ENCODE measurements around the gene KANK4.

Gene KANK4

DNA sequence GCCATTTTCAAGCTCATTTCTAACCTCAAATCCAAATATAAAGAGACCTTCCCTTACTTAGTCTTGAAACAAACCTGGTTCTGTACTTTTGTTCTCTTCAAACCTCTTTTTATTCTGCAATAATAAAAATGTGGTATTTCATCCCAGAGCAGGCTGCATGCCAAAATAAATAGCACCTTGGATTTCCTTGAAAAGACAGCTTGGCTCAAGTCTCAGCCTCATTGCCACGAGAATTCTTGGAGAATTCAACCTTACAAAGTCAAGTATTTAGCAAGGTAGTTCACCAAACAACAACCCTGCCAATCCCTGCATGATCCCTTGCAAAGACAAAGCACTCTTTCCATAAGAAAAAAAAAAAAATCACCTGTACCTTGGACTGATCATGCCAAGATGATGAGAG is 33.8 kb downstream of the KANK4 start:
- Histone ChIP-seq H3K4me1 (no peaks in the 10 kb centered on the region), H3K36me3 (no peaks in the 10 kb centered on the region)

DNA sequence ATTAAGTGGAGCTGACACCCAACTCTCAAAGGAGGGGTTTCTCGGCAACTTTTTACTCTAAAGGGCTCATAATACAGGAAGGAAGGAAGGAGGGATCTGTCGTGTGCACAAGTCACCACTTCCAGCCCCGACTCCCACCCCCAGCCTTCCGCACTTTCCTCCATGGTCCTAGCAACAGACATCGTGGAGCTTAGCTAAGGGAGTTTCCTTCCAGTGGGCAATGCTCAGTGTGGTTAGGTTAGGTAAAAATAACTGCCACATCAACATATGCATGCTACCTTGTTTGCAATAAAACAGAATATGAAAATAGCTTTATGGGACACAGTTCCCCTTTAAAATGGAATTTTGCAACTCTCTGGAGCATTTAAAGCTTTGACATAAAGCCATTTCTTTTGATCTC is 35.2 kb downstream of the KANK4 start:
- TF ChIP-seq, protein P1, sequence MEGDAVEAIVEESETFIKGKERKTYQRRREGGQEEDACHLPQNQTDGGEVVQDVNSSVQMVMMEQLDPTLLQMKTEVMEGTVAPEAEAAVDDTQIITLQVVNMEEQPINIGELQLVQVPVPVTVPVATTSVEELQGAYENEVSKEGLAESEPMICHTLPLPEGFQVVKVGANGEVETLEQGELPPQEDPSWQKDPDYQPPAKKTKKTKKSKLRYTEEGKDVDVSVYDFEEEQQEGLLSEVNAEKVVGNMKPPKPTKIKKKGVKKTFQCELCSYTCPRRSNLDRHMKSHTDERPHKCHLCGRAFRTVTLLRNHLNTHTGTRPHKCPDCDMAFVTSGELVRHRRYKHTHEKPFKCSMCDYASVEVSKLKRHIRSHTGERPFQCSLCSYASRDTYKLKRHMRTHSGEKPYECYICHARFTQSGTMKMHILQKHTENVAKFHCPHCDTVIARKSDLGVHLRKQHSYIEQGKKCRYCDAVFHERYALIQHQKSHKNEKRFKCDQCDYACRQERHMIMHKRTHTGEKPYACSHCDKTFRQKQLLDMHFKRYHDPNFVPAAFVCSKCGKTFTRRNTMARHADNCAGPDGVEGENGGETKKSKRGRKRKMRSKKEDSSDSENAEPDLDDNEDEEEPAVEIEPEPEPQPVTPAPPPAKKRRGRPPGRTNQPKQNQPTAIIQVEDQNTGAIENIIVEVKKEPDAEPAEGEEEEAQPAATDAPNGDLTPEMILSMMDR (IDR thresholded peaks at IDR 0.05; ENCODE audit: low read depth, low read length) = no peak
- no peaks in the 10 kb centered on the region for H3K9me3 ChIP-seq
- no peaks in the 10 kb centered on the region for H3K27me3 ChIP-seq
- DNase-seq = no peak
- H3K36me3 ChIP-seq = no peaks in the 10 kb centered on the region
- H3K4me1 ChIP-seq = no peaks in the 10 kb centered on the region
- no peak overlapping the region for H3K4me3 ChIP-seq (ENCODE audit: low read depth, low read length)

More for the DNA sequence above, 33.8 kb downstream of the KANK4 start:
- TF ChIP-seq, protein P1 (IDR thresholded peaks at IDR 0.05; ENCODE audit: low read depth, low read length) = no peak
- H3K4me3 ChIP-seq (ENCODE audit: low read depth, low read length) = no peak overlapping the region
- no peak for DNase-seq
- H3K27me3 ChIP-seq = no peaks in the 10 kb centered on the region
- H3K9me3 ChIP-seq = no peaks in the 10 kb centered on the region

DNA sequence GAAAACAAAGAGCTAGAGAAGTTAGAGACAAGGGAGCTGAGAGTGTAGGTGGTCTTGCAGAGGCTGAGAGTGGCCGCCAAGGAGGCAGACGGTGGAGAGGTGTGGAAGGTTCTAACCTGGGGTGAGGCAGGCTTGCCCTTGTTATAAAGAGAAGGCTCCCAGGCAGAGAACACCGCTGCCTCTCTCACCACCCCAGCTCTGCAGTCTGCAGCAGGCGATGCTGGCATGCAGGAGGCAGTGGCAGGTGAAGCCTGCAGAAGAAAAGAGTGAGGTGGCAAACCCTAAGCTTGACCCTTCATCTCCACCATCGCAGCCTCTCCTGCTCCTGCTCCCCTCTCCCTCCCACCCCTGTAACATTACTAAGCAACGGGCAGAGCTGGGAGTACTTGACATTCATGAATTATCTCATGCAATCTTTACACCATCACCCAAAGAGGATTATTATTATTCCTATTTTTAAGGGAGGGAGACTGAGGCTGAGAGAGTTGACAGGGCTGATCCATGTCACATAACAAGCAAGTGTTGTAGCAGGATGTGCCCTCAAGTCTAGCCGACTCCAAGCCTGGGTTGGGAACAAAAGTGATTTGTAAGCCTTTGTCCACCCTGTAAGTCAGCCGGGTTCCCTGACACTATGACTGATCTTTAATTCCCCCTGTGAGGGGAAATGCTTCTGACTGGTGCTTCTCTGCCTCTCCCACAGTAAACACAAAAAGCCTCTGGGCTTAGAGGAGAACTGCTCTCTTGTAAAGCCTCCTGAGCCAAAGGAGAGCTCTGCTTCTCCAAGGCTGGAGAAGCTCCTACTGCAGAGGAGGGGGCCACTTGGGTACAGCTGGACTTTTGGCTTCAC is 36.1 kb downstream of the KANK4 start:
- Histone ChIP-seq H3K4me1 (no peaks in the 10 kb centered on the region), H3K27me3 (no peaks in the 10 kb centered on the region), H3K4me3 (ENCODE audit: low read depth, low read length) (no peak overlapping the region), H3K36me3 (no peaks in the 10 kb centered on the region), H3K9me3 (no peaks in the 10 kb centered on the region)
- TF ChIP-seq, protein P1 (IDR thresholded peaks at IDR 0.05; ENCODE audit: low read depth, low read length) = no peak
- no peak for DNase-seq

DNA sequence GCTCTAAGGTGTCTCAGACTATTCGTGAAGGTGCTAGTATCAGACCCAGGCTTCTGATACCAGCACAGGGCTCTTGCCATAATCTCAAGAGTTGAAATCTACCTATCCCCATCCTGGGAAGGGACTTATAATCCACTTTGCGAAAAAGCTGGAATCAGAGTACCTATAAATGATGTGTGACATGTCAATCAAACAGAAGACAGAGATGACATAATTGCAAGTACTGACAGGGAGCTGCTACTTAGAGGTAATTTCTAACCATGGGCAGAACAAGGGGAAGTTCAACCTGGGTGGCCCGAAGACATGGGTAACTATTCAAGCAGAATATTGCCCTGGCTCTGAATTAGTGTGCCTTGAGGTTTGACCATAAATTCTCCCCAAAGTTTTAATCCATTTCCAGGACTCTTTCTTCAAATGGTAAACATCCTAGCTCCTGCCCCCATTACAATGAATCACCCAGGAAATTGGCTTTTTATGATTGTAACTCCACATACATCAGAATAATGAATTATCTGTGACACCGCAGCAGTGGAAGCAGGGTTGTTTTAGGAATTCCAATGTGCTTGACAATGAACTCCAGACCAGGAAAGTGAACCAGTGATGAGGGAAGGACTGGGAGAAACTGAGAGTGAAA is 37.2 kb downstream of the KANK4 start:
- no peaks in the 10 kb centered on the region for H3K27me3 ChIP-seq
- DNase-seq = no peak
- TF ChIP-seq, protein P1 (IDR thresholded peaks at IDR 0.05; ENCODE audit: low read depth, low read length) = no peak
- no peaks in the 10 kb centered on the region for H3K36me3 ChIP-seq
- H3K9me3 ChIP-seq = no peaks in the 10 kb centered on the region
- no peak overlapping the region for H3K4me3 ChIP-seq (ENCODE audit: low read depth, low read length)
- H3K4me1 ChIP-seq = no peaks in the 10 kb centered on the region

DNA sequence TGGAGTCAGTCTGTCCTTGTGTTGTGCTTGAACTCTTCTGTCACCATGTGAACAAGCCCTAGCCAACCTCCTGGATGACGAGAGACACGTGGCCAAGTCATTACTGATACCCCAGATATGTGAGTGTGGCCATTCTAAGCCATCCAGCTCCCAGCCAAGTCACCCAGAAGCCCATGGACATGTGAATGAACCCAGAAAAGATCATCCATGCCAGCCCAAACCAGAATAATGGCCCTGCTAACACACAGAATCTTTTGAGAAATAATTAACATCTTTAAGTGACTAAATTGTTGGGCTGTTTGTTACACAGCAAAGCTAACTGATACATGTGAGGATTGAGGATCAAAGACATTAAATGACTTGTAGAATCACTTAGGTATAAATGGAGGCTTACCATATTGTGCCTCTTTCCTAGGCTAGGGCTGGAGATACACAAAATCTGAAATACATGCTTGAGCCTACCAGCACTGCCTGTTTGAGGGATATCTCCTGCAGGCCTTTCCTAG is 38.2 kb downstream of the KANK4 start:
- no peak overlapping the region for H3K4me3 ChIP-seq (ENCODE audit: low read depth, low read length)
- TF ChIP-seq, protein P1 (IDR thresholded peaks at IDR 0.05; ENCODE audit: low read depth, low read length) = no peak
- no peak for DNase-seq
- no peaks in the 10 kb centered on the region for H3K27me3 ChIP-seq
- no peaks in the 10 kb centered on the region for H3K36me3 ChIP-seq
- no peaks in the 10 kb centered on the region for H3K9me3 ChIP-seq
- no peaks in the 10 kb centered on the region for H3K4me1 ChIP-seq

DNA sequence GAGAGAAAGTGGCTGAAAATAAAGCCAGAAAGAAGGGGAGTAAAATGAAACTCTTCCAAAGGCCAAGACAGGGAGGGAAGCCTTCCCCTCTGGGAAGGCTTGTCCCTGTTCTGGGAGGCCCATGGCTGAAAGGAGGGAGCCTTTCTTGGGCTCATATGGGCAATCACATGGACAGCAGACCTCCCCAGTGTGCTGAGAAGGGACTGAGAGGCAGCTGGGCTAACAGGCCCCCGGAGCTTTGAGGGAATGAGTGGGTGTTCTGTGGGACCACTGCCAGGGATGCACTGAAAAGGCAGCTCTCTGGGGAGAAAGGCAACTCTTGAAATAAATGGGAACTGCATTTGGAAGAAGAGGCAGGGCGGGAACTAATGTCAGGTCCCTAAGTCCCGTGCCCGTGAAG is 39.1 kb downstream of the KANK4 start:
- Histone ChIP-seq H3K4me3 (ENCODE audit: low read depth, low read length) (no peak overlapping the region), H3K36me3 (no peaks in the 10 kb centered on the region), H3K9me3 (no peaks in the 10 kb centered on the region), H3K4me1 (no peaks in the 10 kb centered on the region), H3K27me3 (no peaks in the 10 kb centered on the region)
- TF ChIP-seq, protein P1 (IDR thresholded peaks at IDR 0.05; ENCODE audit: low read depth, low read length) = no peak
- DNase-seq = no peak
